ENCODE results near the gene PPP2R2C. TPM values are rescaled to one million over a fixed set of nuclear protein-coding genes. Genes with fewer than 3 reads are reported as not detected.

The PPP2R2C gene
- total RNA-seq, 1 experiment from 2014 or later, result 14.9 TPM

DNA sequence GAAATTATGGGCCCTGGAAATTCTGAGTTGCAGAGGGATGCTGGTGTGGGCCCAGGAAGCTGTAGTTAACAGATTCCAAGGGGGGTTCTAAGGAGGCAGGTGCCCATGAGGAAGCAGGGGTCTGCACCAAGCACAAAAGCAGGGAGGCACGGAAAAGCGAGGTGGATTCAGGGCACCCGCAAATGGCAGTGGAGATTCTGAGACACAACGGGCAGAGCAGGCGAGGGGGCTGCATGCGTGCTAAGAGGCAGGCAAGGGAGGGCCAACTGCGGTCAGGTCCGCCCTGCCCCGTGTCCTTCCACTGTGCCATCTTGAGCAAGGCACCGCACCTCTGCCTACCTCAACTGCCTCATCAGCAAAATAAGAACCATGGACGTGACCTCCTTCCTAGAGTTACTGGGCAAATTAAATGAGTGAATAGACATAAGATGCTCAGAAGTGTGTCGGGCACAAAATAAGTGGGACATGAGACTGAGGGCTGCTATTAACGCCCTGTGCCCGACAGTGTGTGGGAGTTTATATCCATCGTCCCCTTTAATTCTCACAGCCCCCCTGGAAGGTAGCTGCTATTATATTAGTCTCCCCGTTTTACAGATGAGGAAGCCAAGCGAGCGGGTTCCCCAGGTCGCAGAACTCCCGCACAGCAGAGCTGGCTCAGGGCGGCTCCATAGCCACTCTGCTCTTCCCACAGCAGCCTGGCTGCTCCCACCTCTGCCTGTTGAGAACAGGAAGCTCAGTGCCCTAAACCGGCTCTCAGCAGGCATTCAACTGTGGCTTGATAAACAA lies 67.6 kb downstream of the PPP2R2C start:
- DNase-seq (ENCODE audit: extremely low read depth, low read depth), result no peak

DNA sequence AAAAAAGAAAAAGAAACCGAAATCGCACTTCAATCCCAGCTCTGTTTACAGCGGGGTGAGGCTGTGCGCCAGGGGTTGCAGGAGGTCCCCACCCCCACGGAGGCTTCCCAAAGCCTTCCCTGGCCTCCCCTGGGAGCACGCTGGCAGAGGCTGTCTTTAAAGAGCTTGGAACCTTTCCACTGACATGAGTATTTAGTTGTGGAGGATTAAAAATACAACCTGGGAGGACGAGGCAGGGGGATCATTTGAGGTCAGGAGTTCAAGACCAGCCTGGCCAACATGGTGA lies 69.1 kb downstream of the PPP2R2C start:
- no peak for DNase-seq (ENCODE audit: extremely low read depth, low read depth)

DNA sequence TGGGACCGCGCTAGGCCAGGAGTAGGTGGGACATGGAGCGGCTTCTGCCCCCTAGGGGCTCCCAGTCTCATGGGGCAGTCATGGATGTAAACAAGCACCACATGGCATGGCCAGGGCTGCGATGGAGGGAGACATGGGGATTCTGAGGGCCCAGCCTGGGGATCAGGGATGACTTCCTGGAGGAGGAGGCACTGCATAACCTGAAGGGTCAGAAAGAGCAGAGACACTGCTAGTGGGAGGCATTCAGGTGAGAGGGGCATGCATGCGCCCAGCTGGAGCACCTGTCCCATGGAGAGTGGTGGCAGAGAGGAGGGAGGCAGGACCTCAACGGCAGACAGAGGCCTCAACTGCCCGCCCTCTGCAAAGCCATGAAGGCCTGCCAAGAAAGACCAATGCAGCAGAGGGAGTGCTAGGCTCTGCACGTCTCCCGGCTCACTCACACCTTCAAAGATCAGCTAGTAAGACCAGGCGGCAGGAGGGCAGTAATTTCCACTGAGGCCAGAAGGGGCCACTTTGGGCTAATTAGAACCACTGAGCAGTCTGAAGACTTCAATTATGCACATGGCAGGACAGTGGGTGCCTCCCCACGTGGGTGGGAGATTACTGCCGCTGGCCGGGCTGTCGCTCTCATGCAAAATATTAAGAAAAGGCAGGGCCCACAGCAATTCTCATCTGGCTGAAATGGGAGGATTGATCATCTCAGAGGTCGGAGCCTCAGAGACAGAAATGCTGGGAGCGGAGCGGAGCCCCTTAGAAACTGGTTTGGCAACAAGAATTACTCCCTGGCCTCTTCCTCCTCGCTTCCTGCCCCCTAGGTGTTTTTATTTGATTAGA lies 69.6 kb downstream of the PPP2R2C start:
- DNase-seq (ENCODE audit: extremely low read depth, low read depth), result no peak

DNA sequence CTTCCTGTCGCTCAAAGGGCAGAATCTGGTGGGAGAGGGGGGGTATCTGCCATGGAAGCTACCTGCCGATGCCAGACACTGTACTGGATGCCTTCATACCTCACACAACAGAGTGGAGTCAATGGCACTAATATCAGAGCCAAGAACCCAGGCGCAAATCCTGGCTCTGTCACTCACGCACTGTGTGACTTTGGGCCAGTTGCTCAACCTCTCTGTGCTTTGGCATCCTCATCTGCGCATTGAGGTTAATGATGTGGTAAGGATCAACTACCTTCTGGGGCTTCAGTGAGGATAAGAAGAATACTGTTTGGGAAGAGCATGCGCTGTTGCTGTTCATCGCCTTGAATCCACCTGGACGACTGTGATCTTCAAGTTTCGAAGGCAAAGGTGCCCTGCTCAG lies 70.6 kb downstream of the PPP2R2C start:
- DNase-seq (ENCODE audit: extremely low read depth, low read depth), result no peak

DNA sequence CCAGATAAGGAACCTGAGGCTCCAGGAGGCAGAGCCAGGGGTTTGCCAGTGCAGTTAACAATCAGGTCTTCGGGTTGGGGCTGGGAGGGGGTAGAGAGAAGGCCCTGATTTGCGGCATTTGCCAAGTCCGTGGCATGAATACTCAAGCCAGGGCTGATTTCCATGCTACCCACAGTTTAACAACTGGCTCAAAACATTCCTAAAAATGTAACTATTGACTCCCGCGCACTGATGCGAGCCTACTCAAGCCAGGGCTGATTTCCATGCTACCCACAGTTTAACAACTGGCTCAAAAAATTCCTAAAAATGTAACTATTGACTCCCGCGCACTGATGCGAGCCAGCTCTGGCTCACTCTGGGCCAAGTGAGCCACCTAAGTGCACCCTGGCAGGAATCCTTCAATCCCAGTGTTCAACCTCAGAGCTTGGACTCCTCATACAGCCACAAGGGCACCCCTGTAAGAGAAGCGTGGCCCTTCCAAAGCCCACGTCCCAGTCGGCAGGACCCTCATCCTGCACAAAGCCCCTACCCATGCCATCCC lies 75.6 kb downstream of the PPP2R2C start:
- no peak for DNase-seq (ENCODE audit: extremely low read depth, low read depth)

DNA sequence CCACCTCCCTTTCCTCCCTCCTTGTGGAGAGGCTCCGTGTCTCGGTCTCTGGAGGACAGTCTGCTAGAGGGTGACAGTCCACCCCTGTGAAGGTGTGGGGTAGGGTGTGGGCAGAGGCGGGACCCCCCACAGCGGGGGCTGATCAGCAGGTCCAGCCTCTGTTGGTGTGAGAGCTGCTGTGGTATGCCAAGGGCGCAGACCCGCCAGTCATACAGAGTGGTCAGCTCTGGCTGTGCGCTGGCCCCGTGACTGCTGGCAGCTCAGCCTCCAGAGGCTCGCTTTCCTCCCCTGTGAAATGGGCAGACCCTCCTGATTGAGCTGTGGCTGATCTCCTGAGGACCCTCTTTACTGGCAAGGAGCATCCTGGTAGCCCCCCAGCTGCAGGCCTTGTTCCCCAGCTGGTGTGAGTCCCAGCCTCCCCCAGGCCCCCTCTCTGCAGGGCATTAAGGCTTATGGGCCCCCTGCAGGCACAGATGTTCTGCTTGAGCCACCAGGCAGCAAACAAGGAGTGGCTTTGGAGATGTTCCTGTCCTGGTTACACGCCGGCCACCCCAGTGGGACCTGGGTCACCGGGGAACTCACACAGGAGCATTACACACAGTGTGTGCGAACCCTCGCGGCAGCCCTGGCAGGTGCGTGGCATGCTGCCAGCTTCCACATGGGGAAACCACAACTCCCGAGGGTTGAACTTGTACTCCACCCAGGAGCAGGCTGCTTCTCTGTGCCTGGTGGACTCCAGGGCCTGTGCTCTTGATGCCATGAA lies 76.8 kb downstream of the PPP2R2C start:
- no peak for DNase-seq (ENCODE audit: extremely low read depth, low read depth)

DNA sequence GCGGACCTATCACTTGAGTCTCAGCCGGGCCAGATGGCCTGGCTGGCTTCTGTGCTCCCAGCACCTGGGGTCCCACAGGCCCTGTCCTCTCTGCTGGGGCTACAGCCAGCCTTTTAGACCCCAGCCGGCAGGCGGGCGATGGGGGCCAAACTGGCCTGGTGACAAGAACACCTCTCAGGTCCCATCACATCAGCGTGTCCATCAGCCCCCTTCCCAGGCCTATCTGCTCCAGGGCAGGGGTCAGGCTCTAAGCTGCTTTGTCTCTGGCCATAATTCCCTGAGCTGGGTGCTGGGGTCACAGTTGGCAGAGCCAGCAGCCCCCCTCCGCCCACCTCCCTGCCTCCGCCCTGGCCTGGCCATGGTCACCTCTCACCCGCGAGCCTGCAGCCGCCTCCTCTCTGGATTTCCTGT lies 77.7 kb downstream of the PPP2R2C start:
- no peak for DNase-seq (ENCODE audit: extremely low read depth, low read depth)

DNA sequence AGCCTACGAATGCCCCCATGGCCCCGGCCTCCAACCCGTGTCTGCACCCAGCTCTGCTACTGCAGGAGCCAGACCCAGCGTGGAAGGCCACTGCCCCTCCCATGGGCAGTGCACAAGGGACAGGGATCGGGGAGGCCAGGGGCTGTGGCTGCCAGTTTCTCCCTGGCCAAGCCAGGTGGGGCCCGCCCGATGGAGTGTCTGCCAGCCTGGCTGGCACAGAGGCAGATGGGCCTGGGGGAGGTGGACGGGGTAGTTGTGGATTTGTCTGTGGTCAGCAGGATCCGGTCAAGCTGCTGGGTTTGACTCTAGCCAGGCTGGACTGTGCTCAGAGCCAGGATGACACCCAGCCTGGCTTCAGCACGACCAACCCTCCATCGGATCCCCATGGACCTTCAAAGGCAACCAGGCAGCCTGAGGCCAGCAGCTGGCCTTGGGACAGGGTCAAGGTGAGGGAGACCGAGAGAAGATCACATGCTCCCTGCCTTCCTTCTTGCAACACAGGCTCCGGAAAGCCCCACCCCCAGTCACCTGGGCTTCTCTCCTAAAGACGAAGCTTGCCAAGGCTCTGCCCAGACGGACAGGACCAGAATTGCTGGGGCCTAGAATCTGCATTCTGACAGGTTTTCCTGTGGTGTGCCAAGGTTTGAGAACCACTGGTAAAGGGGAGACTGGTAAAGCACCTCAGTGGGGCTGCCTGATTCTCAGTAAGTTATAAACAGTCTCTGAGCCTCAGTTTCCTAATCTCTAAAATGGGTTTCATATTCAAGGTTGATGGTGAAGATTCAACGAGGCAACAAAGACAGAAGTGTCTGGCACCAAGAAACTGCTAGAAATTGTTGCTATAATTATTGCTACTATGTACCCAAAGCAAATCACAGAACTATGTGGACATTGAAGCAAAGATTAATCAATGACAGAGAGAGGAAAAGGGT lies 78.6 kb downstream of the PPP2R2C start:
- no peak for DNase-seq (ENCODE audit: extremely low read depth, low read depth)

DNA sequence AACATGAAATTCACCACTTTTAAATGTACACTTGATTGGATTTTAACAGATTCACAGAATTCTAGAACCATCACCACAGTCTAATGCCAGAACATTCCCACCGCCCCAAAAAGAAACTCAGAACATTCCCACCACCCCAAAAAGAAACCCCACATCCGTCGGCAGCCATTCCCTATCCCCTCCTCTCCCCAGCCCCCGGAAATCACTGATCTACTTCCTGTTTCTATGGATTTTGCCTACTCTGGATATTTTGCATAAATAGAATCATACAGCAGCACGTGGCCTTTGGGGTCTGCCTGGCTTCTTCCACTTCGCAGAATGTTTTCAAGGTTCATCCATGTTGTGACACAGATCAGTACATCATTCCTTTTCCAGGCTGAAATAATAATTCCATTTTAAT lies 79.3 kb downstream of the PPP2R2C start:
- no peak for DNase-seq (ENCODE audit: extremely low read depth, low read depth)

DNA sequence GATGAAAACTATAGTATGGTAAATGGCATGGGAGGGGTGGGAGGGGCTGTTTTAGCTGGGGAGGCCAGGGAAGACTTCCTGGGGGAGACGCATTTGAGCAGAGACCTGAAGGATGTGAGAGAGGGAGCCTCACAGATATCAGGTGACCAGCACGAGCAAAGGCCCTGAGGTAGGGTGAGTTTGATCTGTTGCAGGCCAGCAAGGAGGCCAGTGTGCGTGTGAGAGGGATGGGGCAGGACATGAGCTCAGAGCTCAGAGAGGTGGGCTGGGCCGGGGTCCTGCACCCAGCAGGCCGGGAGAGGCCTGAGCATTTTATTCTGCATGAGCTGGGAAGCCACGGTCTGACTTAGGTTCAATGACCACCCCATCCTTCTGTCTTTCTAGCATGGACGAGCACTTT lies 80.0 kb downstream of the PPP2R2C start:
- DNase-seq (ENCODE audit: extremely low read depth, low read depth), result no peak

DNA sequence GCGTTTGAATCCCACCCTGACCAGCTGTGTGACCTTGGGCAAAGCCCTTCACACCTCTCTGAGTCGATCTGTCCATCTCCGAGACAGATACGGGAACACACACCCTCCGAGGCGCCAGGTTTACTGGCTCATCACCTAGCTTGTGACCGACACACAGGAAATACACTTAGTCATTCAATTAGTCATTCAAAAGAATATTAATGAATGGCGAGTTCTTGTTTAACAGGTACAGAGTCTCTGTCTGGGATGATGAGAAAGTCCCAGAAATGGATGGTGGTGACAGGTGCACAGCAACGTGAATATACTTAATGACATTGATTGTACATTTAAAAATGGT lies 80.6 kb downstream of the PPP2R2C start:
- DNase-seq (ENCODE audit: extremely low read depth, low read depth), result no peak

DNA sequence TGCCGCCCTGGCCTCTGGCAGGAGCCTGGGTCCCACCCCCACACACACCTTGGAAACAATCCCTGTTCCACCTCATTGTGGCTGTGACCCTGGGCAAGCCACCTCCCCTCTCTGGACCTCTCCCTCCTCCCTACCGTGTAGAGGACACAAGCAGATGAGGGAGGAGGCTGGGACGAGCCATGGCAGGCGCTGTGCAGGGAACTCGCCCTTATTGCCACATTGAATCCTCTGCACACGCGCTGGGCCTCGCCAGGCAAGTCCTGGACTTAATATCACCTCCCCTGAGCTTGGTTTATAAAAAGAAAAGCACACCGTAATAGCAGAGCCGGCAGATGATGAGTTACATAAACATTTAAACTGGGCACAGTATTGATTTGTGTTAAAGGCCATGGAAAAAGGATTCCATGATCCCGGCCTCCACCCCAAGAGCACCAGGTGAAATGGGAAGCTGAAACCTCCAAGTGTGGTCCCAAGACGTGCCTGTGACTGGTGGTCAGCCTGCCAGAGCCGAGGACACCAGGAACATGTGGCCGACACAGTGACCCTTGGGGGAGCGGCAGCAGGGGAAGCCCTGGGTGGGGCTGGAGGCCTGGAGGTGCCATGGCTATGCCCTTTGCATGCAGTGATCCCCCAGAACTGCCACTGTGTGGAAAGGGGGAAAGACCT lies 81.1 kb downstream of the PPP2R2C start:
- DNase-seq (ENCODE audit: extremely low read depth, low read depth), result no peak

DNA sequence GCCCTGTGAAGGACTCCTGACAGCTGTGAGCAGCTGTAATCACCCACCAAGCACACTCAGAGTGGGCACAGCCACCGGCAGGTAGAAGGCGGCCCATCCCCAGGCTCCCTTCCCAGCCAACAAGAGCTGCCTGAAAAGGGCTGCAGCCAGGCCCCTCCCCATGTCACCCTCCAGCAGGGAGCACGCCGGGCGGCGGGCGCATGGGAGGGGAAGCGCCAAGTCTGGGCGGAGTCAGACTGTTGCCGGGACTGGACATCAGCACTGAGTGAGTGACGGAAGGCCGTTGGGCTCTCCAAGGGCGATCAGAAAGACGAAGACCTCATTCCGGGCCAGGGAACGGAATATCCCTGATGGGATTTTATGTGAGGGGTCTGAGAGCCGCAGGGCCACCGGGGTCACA lies 82.1 kb downstream of the PPP2R2C start:
- DNase-seq (ENCODE audit: extremely low read depth, low read depth), result no peak

DNA sequence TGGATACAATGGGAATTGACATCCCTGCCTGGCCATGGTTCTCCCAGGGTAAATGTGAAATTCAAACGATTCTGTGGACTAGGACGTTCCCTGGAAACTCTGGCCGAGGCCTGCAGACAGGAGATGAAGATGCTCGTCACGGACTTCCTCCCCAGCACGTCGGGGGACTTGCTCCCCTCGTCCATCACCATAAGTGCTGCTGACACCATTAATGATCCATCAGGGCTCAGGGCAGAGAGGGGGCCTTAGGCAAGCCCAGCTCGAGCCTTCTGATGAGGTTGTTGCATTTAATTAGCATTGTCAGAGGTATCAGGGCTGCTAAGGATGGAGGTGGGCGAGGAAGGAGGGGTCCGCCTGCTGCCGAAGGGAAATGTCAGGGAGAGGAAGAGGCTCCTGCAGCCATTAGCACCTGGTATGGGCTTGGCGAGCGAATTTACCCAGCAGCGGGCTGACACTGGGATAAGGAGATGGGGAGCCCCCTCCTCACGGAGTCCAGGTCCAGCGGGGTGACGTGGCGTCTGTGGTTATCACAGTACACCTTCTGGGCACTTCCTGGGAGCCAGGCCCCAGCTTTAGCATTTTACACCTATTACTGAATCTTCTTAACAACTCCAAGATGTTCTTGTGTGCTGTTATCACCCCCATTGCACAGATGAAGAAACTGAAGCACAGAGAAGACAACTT lies 83.1 kb downstream of the PPP2R2C start:
- no peak for DNase-seq (ENCODE audit: extremely low read depth, low read depth)

DNA sequence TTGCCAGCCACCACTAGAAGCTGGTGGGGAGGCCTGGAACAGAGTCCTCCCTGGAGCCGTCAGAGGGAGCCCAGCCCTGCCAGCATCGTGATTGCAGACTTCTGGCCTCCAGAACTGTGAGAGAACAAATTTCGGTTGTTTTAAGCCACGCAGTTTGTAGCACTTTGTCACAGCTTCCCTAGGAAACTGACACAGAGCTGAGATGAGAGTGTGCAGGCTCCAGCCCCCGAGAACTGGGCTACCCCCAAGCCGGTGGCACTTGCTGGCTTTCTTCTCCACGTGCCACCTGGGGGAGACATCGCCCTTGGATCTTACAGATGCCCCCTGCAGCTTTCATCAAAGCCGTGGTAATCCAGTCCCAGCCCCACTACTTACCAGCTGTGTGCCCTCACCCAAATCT lies 83.7 kb downstream of the PPP2R2C start:
- no peak for DNase-seq (ENCODE audit: extremely low read depth, low read depth)

DNA sequence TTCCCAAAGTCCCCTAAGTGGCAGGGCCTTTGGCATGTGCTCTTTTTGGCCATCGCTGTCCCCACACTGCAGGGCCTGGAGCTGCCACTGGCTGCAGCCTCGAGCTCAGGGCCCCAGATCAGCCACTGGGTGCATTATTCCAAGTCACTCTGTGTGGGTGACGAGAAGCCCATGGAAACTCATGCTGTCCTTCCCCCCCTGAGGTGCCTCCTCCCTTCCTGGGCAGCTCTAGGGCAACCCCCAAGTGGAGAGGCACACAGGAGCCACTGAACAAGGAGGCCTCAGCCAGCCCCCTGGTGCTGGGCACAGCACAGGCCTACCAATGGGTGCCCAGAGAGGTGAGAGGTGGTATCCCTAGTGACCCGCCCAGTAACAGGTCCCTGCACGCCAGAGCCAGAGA lies 84.5 kb downstream of the PPP2R2C start:
- DNase-seq (ENCODE audit: extremely low read depth, low read depth), result no peak

DNA sequence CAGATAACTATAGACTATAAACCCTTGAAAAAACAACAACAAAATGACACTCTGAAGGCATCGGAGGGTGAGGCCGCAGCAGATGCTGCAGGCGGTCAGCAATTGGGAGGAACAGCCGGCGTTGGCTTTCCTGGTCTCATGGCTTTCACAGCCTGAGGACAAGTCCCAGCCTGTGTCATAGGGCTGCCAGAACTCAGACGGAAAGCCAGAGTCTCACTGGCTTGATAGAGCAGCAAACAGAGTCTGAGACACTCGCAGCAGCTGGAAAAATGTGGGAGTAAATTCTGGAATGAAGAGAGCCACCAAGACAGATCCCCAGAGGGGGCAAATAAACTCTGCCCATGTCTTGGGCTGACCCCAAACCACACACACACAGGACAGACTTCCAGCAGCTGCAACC lies 86.3 kb downstream of the PPP2R2C start:
- no peak for DNase-seq (ENCODE audit: extremely low read depth, low read depth)

DNA sequence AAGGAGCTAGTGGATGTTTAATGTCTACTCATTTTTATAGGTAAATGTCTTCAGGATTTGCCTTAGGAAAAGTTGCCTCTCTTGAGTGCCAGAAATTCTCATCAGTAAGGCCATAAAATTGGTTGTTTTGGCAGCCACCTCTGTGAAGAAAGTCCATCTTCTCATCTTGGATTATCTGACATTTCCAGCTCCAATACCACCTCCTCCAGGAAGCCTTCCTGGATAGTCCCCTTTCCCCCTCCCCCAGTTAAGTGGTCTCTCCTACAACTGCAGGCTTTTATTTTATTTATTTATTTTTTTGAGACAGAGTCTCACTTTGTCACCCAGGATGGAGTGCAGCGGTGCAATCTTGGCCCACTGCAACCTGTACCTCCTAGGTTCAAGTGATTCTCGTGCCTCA lies 87.1 kb downstream of the PPP2R2C start:
- no peak for DNase-seq (ENCODE audit: extremely low read depth, low read depth)

DNA sequence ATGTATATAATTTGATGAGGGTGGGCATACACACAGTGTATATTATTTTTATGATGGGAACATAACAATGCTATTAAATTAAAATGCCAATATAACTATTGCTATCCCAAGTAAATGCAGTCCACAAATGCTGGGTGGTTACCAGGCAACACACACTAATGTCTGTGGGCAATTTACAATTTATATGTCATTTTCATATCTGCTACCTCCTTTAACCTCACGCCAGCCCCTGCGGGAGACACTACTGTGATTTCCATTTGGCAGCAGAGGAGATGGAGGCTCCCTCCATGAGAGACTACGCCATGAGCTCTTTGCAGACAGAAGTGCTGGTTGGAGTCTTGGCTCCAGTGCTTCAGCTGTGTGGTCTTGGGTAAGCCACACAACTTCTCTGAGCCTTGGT lies 87.9 kb downstream of the PPP2R2C start:
- no peak for DNase-seq (ENCODE audit: extremely low read depth, low read depth)
